Vagina (tissue), 2 donors: ENCODE data around the gene TFDP2. TPM values are rescaled to one million over a fixed set of nuclear protein-coding genes. Genes with fewer than 3 reads are reported as not detected.
"Not testable (repeated sequence)": the region's sequence is repeated elsewhere in the genome, so short reads cannot be mapped to it uniquely, and the experiment has no call there.

Source experiments
- DNase-seq, 2 donors: peaks; one replicate each; pipeline ENCODE4 v3.0.0-alpha.2; 2017; ENCODE audit errors: extremely low spot score in 2 of 2
- H3K27ac ChIP-seq: fragments of 200-600 bp; sonication (generic); one replicate; pipeline ENCODE4 v1.5.1; 2019
- H3K27me3 ChIP-seq: fragments of 200-600 bp; sonication (generic); one replicate; pipeline ENCODE4 v1.5.1; 2019
- H3K36me3 ChIP-seq, 2 donors: fragments of 200-600 bp; sonication (generic); one replicate each; pipeline ENCODE4 v1.5.1; 2017 to 2019
- H3K4me1 ChIP-seq: fragments of 200-600 bp; sonication (generic); one replicate; pipeline ENCODE4 v1.5.1; 2019
- H3K4me3 ChIP-seq, 2 donors: fragments of 200-600 bp; sonication (generic); 1 replicate in 1 of 2; 2 replicates in 1 of 2; pipeline ENCODE4 v1.5.1; 2016 to 2019
- H3K9me3 ChIP-seq: fragments of 200-600 bp; sonication (generic); one replicate; pipeline ENCODE4 v1.5.1; 2019
- CTCF ChIP-seq, 3 experiments: fragments of 450-650 bp in 2 of 3; fragments of 200-600 bp in 1 of 3; sonication (generic) in 1 of 3; IDR thresholded peaks; one replicate each; pipeline ENCODE4 v1.5.1; 2017 to 2019; ENCODE audit warnings: antibody characterized with exemption in 3 of 3, mild to moderate bottlenecking in 2 of 3, moderate library complexity in 2 of 3
- POLR2A ChIP-seq, 2 donors: fragments of 450-650 bp; IDR thresholded peaks; one replicate each; pipeline ENCODE4 v1.6.1; 2017; ENCODE audit warnings: antibody characterized with exemption in 2 of 2, mild to moderate bottlenecking in 2 of 2, moderate library complexity in 2 of 2
- POLR2AphosphoS5 ChIP-seq, 2 donors: sonication (generic); formaldehyde crosslinking; IDR thresholded peaks; one replicate each; pipeline ENCODE4 v1.9.0; 2017; ENCODE audit warnings: antibody characterized with exemption in 2 of 2, mild to moderate bottlenecking in 2 of 2, low read depth in 1 of 2; ENCODE audit not compliant: insufficient read depth in 1 of 2
- intact Hi-C: fragments of 100-400 bp; cut with DNase I; formaldehyde crosslinking; loops from one replicate; pipeline ENCODE4 v1.15.1; 2023
- total RNA-seq: library from RNA; depleted of rRNA; stranded (reverse); fragments of >200 nt; gene quantifications from one replicate; pipeline ENCODE4 v1.2.3, GENCODE V29; 2016

Gene TFDP2
- total RNA-seq, 1 donor from 2014 or later: 24.8 TPM

GRCh38 chr3:142105991-142106390, 43.4 kb downstream of the TFDP2 start:
- H3K27me3 ChIP-seq: no peaks in the 10 kb centered on the region
- H3K4me3 ChIP-seq: no peak overlapping the region
- DNase-seq: no peak
- no peak for TF ChIP-seq POLR2AphosphoS5 (IDR thresholded peaks at IDR 0.05; ENCODE audit: insufficient read depth in 1 of 2, low read depth in 1 of 2)
- TF ChIP-seq POLR2A (IDR thresholded peaks at IDR 0.05): no peak
- TF ChIP-seq CTCF (IDR thresholded peaks at IDR 0.05): no peak
- H3K36me3 ChIP-seq: no peaks in the 10 kb centered on the region
- intact Hi-C loops: no loop called here
- H3K9me3 ChIP-seq: no peaks in the 10 kb centered on the region
- H3K27ac ChIP-seq: no peak overlapping the region
- peaks cover 5% of the 10 kb centered on the region for H3K4me1 ChIP-seq

- H3K27ac ChIP-seq: no peak overlapping the region
- TF ChIP-seq POLR2AphosphoS5 (IDR thresholded peaks at IDR 0.05; ENCODE audit: insufficient read depth in 1 of 2, low read depth in 1 of 2) (no peak), POLR2A (IDR thresholded peaks at IDR 0.05) (no peak), CTCF (IDR thresholded peaks at IDR 0.05) (no peak)
- no peaks in the 10 kb centered on the region for H3K27me3 ChIP-seq
- intact Hi-C loops: no loop called here
- no peak for DNase-seq
- no peaks in the 10 kb centered on the region for H3K9me3 ChIP-seq
- peaks cover 5% of the 10 kb centered on the region for H3K4me1 ChIP-seq
- H3K36me3 ChIP-seq: no peaks in the 10 kb centered on the region
- no peak overlapping the region for H3K4me3 ChIP-seq
Measured at GRCh38 chr3:142104763-142105162, 44.6 kb downstream of the TFDP2 start.

GRCh38 chr3:142098964-142099363, 50.4 kb downstream of the TFDP2 start:
- DNase-seq: no peak
- intact Hi-C loops: no loop called here
- TF ChIP-seq CTCF (IDR thresholded peaks at IDR 0.05) (no peak), POLR2AphosphoS5 (IDR thresholded peaks at IDR 0.05; ENCODE audit: insufficient read depth in 1 of 2, low read depth in 1 of 2) (no peak), POLR2A (IDR thresholded peaks at IDR 0.05) (no peak)
- no peaks in the 10 kb centered on the region for H3K36me3 ChIP-seq
- H3K27ac ChIP-seq: no peak overlapping the region
- no peaks in the 10 kb centered on the region for H3K4me1 ChIP-seq
- H3K4me3 ChIP-seq: no peak overlapping the region
- H3K27me3 ChIP-seq: no peaks in the 10 kb centered on the region
- H3K9me3 ChIP-seq: no peaks in the 10 kb centered on the region

- TF ChIP-seq POLR2AphosphoS5 (IDR thresholded peaks at IDR 0.05; ENCODE audit: insufficient read depth in 1 of 2, low read depth in 1 of 2): no peak
- TF ChIP-seq POLR2A (IDR thresholded peaks at IDR 0.05): no peak
- no peak for TF ChIP-seq CTCF (IDR thresholded peaks at IDR 0.05)
- no peaks in the 10 kb centered on the region for H3K4me1 ChIP-seq
- H3K9me3 ChIP-seq: no peaks in the 10 kb centered on the region
- no peaks in the 10 kb centered on the region for H3K36me3 ChIP-seq
- DNase-seq: no peak
- no peaks in the 10 kb centered on the region for H3K27me3 ChIP-seq
- no peak overlapping the region for H3K4me3 ChIP-seq
- H3K27ac ChIP-seq: no peak overlapping the region
- intact Hi-C loops: no loop called here
Measured at GRCh38 chr3:142097099-142097843, 52.1 kb downstream of the TFDP2 start.

GRCh38 chr3:142095841-142096240, 53.5 kb downstream of the TFDP2 start:
- H3K4me1 ChIP-seq: no peaks in the 10 kb centered on the region
- DNase-seq: no peak
- no peaks in the 10 kb centered on the region for H3K27me3 ChIP-seq
- H3K27ac ChIP-seq: no peak overlapping the region
- no peak for TF ChIP-seq CTCF (IDR thresholded peaks at IDR 0.05)
- no peak for TF ChIP-seq POLR2A (IDR thresholded peaks at IDR 0.05)
- TF ChIP-seq POLR2AphosphoS5 (IDR thresholded peaks at IDR 0.05; ENCODE audit: insufficient read depth in 1 of 2, low read depth in 1 of 2): no peak
- intact Hi-C loops: no loop called here
- no peaks in the 10 kb centered on the region for H3K9me3 ChIP-seq
- no peaks in the 10 kb centered on the region for H3K36me3 ChIP-seq
- no peak overlapping the region for H3K4me3 ChIP-seq

GRCh38 chr3:142088925-142089324, 60.4 kb downstream of the TFDP2 start:
- H3K4me3 ChIP-seq, intact Hi-C loops, H3K4me1 ChIP-seq, DNase-seq, H3K27ac ChIP-seq, H3K36me3 ChIP-seq, H3K9me3 ChIP-seq, H3K27me3 ChIP-seq: not testable (repeated sequence)
